Measurements from ENCODE around the gene SUV39H1. TPM values are rescaled to one million over a fixed set of nuclear protein-coding genes. Genes with fewer than 3 reads are reported as not detected.

SUV39H1 gene
- total RNA-seq, 1 donor from 2014 or later: 4.9 TPM

DNA sequence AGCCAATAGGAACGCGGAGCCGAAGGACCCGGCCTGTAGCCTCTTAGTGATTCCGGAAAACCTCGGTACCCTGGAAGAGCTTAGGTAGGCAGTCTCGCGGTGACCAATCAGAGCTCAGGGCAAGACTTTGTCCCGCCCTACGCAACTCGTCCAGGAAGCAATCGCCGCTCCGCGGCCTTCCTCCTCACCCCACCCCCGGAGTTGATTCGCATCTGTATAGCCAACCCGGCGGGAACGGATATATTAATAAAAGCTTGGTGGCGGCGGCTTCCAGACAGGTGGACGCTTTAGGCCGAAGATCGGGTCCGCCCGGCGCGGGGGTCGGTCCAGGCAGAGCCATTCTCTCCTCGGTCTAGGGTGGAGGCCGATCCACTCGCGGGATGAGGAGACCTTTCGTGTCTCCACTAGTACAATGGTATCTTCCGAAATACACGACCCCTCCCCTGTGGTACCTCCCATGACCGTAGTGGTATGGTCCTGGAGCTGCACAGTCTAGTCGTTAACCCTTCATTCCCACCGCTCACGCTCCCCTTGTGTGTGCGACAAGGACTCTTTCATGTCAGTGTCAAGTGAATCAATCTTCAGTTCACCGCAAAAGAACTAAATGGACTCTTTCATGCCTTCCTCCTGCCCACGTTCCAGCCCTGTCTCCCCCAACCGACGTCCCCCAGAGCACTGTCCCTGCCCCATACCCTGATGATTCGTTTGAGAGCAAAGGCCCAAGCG lies 40.8 kb downstream of the SUV39H1 start:
- H2AFZ ChIP-seq (ENCODE audit: low read depth, low read length): peak overlapping the region; percentile 93
- peak overlapping the region; percentile 81 for H3K27ac ChIP-seq (ENCODE audit: low read depth, low read length)
- no peaks in the 10 kb centered on the region for H3K36me3 ChIP-seq (ENCODE audit: insufficient read depth, low read length)
- Mint-ChIP-seq H3K27ac (ENCODE audit: unreplicated experiment) (peak overlapping the region; percentile 84), H3K9me3 (ENCODE audit: unreplicated experiment) (no peaks in the 10 kb centered on the region), H3K36me3 (ENCODE audit: low read depth, unreplicated experiment) (no peaks in the 10 kb centered on the region), H3K27me3 (ENCODE audit: low read depth, unreplicated experiment) (no peaks in the 10 kb centered on the region), H3K4me3 (ENCODE audit: unreplicated experiment) (peak overlapping the region; percentile 86), H3K4me1 (ENCODE audit: low read depth, unreplicated experiment) (peaks cover 3% of the 10 kb centered on the region)
- H3K4me2 ChIP-seq (ENCODE audit: low read length): peak overlapping the region; percentile 85
- TF ChIP-seq CTCF (IDR thresholded peaks at IDR 0.05; ENCODE audit: insufficient read depth, low read depth, low read length) (no peak), EZH2 (IDR thresholded peaks at IDR 0.05; ENCODE audit: insufficient read depth, low read length) (no peak)
- no peaks in the 10 kb centered on the region for H3K9me3 ChIP-seq (ENCODE audit: insufficient read depth, low read depth, low read length)
- no peaks in the 10 kb centered on the region for H4K20me1 ChIP-seq (ENCODE audit: insufficient read depth, low read length)
- no peaks in the 10 kb centered on the region for H3K27me3 ChIP-seq (ENCODE audit: insufficient read depth, low read length)
- H3K4me3 ChIP-seq (ENCODE audit: insufficient read depth, low read depth, low read length): peak overlapping the region; percentile 61
- peak overlapping the region; percentile 89 for H3K9ac ChIP-seq (ENCODE audit: low read length)
- H3K79me2 ChIP-seq (ENCODE audit: insufficient read depth, low read length): no peaks in the 10 kb centered on the region
- FAIRE-seq: peak; percentile 74
- DNase-seq (ENCODE audit: low read depth): peak; percentile 96
- H3K4me1 ChIP-seq (ENCODE audit: insufficient read depth, low read length): peaks cover 3% of the 10 kb centered on the region

DNA sequence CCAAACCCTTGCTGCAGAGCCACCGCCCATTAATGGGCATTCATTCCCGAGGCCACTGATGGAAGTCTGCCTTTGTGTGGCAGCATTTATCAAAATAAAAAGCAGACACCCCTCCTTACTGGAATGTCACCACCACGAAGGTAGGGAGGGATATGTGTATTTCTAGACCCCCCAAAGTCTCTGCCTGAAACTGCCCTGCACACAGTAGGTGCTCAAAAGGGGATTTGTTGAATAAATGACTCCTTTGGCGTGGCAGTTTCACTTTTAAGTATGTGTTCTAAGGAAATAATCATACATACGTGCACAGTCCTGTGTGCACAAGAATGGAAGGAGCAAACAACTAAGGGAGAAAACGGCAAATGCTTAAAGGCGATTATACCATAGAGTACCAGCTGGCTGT lies 41.4 kb downstream of the SUV39H1 start:
- Histone ChIP-seq H3K27me3 (ENCODE audit: insufficient read depth, low read length) (no peaks in the 10 kb centered on the region), H3K9ac (ENCODE audit: low read length) (peak overlapping the region; percentile 89), H3K4me2 (ENCODE audit: low read length) (peak overlapping the region; percentile 85), H3K79me2 (ENCODE audit: insufficient read depth, low read length) (no peaks in the 10 kb centered on the region), H2AFZ (ENCODE audit: low read depth, low read length) (peak overlapping the region; percentile 93), H3K27ac (ENCODE audit: low read depth, low read length) (peak overlapping the region; percentile 81), H3K9me3 (ENCODE audit: insufficient read depth, low read depth, low read length) (no peaks in the 10 kb centered on the region), H4K20me1 (ENCODE audit: insufficient read depth, low read length) (no peaks in the 10 kb centered on the region), H3K36me3 (ENCODE audit: insufficient read depth, low read length) (no peaks in the 10 kb centered on the region), H3K4me1 (ENCODE audit: insufficient read depth, low read length) (peaks cover 3% of the 10 kb centered on the region), H3K4me3 (ENCODE audit: insufficient read depth, low read depth, low read length) (peak overlapping the region; percentile 61)
- H3K27ac Mint-ChIP-seq (ENCODE audit: unreplicated experiment): peak overlapping the region; percentile 84
- no peaks in the 10 kb centered on the region for H3K9me3 Mint-ChIP-seq (ENCODE audit: unreplicated experiment)
- H3K36me3 Mint-ChIP-seq (ENCODE audit: low read depth, unreplicated experiment): no peaks in the 10 kb centered on the region
- DNase-seq (ENCODE audit: low read depth): no peak
- TF ChIP-seq EZH2 (IDR thresholded peaks at IDR 0.05; ENCODE audit: insufficient read depth, low read length) (no peak), CTCF (IDR thresholded peaks at IDR 0.05; ENCODE audit: insufficient read depth, low read depth, low read length) (no peak)
- H3K4me1 Mint-ChIP-seq (ENCODE audit: low read depth, unreplicated experiment): peaks cover 3% of the 10 kb centered on the region
- FAIRE-seq: no peak
- no peaks in the 10 kb centered on the region for H3K27me3 Mint-ChIP-seq (ENCODE audit: low read depth, unreplicated experiment)
- peak overlapping the region; percentile 86 for H3K4me3 Mint-ChIP-seq (ENCODE audit: unreplicated experiment)

DNA sequence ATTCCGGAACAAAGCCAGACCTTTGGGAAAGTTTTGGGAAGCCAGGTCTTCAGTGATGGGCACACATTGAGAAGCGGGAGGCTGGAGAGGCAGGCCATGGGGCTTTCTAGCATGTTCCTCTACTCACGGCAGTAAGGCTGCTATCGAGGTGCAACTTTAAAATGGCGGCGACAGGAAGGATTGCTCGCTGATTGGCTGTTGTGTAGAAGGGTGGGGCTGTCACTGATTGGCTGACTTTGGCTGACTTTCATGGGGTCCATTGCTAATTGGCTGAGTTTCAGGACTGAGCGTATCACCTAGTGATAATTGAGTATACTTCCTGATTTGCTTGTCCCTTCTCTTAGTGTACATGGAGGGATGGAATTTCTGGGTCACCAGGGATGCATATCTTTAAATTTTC lies 45.3 kb downstream of the SUV39H1 start:
- Histone ChIP-seq H3K27me3 (ENCODE audit: insufficient read depth, low read length) (no peaks in the 10 kb centered on the region), H3K27ac (ENCODE audit: low read depth, low read length) (no peak overlapping the region), H3K9me3 (ENCODE audit: insufficient read depth, low read depth, low read length) (no peaks in the 10 kb centered on the region), H2AFZ (ENCODE audit: low read depth, low read length) (no peak overlapping the region), H3K4me1 (ENCODE audit: insufficient read depth, low read length) (peaks cover under 1% of the 10 kb centered on the region), H3K4me2 (ENCODE audit: low read length) (no peak overlapping the region), H3K36me3 (ENCODE audit: insufficient read depth, low read length) (no peaks in the 10 kb centered on the region), H3K4me3 (ENCODE audit: insufficient read depth, low read depth, low read length) (no peak overlapping the region), H3K9ac (ENCODE audit: low read length) (no peak overlapping the region), H3K79me2 (ENCODE audit: insufficient read depth, low read length) (no peaks in the 10 kb centered on the region), H4K20me1 (ENCODE audit: insufficient read depth, low read length) (no peaks in the 10 kb centered on the region)
- Mint-ChIP-seq H3K9me3 (ENCODE audit: unreplicated experiment) (no peaks in the 10 kb centered on the region), H3K4me1 (ENCODE audit: low read depth, unreplicated experiment) (no peaks in the 10 kb centered on the region), H3K4me3 (ENCODE audit: unreplicated experiment) (no peak overlapping the region), H3K36me3 (ENCODE audit: low read depth, unreplicated experiment) (no peaks in the 10 kb centered on the region), H3K27ac (ENCODE audit: unreplicated experiment) (no peak overlapping the region), H3K27me3 (ENCODE audit: low read depth, unreplicated experiment) (no peaks in the 10 kb centered on the region)
- no peak for DNase-seq (ENCODE audit: low read depth)
- FAIRE-seq: no peak
- TF ChIP-seq EZH2 (IDR thresholded peaks at IDR 0.05; ENCODE audit: insufficient read depth, low read length) (no peak), CTCF (IDR thresholded peaks at IDR 0.05; ENCODE audit: insufficient read depth, low read depth, low read length) (no peak)
